ENCODE measurements around the gene RAB7B. TPM values are rescaled to one million over a fixed set of nuclear protein-coding genes. Genes with fewer than 3 reads are reported as not detected.

Gene RAB7B
- total RNA-seq, 2 donors from 2014 or later, result 0.78 TPM; not detected in 1

GRCh38 chr1:205936311-205936710 lies 66.9 kb downstream of the RAB7B start:
- Histone ChIP-seq H3K4me3 (no peak overlapping the region), H3K4me1 (peaks cover 45% of the 10 kb centered on the region), H3K27ac (peak overlapping the region in 1 of 4 donors; percentile 21), H3K9me3 (no peaks in the 10 kb centered on the region), H3K27me3 (no peaks in the 10 kb centered on the region), H3K36me3 (replicated peaks in 1 of 2; ENCODE audit: insufficient read depth in 1 of 2, low read depth in 2 of 2) (no peaks in the 10 kb centered on the region)
- no peak for ATAC-seq
- no peak for DNase-seq
- intact Hi-C loops (cut with DNase I), result no loop called here
- TF ChIP-seq CTCF (IDR thresholded peaks at IDR 0.05) (no peak), POLR2A (IDR thresholded peaks at IDR 0.05) (no peak)
- WGBS, 2 donors, result 77 to 80% methylated on average over 6 of the region's 6 CpGs

- WGBS, 2 donors, result 73 to 86% methylated on average over 8 of the region's 8 CpGs
- Histone ChIP-seq H3K9me3 (no peaks in the 10 kb centered on the region), H3K4me3 (no peak overlapping the region), H3K27ac (no peak overlapping the region), H3K4me1 (peaks cover 44% of the 10 kb centered on the region), H3K36me3 (replicated peaks in 1 of 2; ENCODE audit: insufficient read depth in 1 of 2, low read depth in 2 of 2) (no peaks in the 10 kb centered on the region), H3K27me3 (no peaks in the 10 kb centered on the region)
- intact Hi-C loops (cut with DNase I), result no loop called here
- TF ChIP-seq POLR2A (IDR thresholded peaks at IDR 0.05), result no peak
- no peak for TF ChIP-seq CTCF (IDR thresholded peaks at IDR 0.05)
- DNase-seq (no peak), ATAC-seq (no peak)
Observed at GRCh38 chr1:205935869-205936268, 67.3 kb downstream of the RAB7B start.

GRCh38 chr1:205934788-205935187 lies 68.4 kb downstream of the RAB7B start:
- Histone ChIP-seq H3K4me1 (peaks cover 35% of the 10 kb centered on the region), H3K36me3 (replicated peaks in 1 of 2; ENCODE audit: insufficient read depth in 1 of 2, low read depth in 2 of 2) (no peaks in the 10 kb centered on the region), H3K9me3 (no peaks in the 10 kb centered on the region), H3K27ac (peak overlapping the region in 3 of 4 donors; percentile 57 to 77 (median 68)), H3K27me3 (no peaks in the 10 kb centered on the region), H3K4me3 (no peak overlapping the region)
- ATAC-seq, result peak; percentile 14
- 75 to 80% methylated on average over 7 of the region's 7 CpGs for WGBS, 2 donors
- peak in 1 of 4 donors; percentile 29 for DNase-seq
- TF ChIP-seq POLR2A (IDR thresholded peaks at IDR 0.05) (no peak), CTCF (IDR thresholded peaks at IDR 0.05) (no peak)
- intact Hi-C loops (cut with DNase I), result no loop called here

- H3K27me3 ChIP-seq, result no peaks in the 10 kb centered on the region
- 58 to 67% methylated on average over 7 of the region's 7 CpGs for WGBS, 2 donors
- H3K9me3 ChIP-seq, result no peaks in the 10 kb centered on the region
- peak overlapping the region; percentile 50 to 77 (median 62) for H3K27ac ChIP-seq
- intact Hi-C loops (cut with DNase I), result no loop called here
- H3K4me3 ChIP-seq, result no peak overlapping the region
- ATAC-seq (peak; percentile 74), DNase-seq (peak; percentile 39 to 73 (median 51))
- H3K36me3 ChIP-seq (replicated peaks in 1 of 2; ENCODE audit: insufficient read depth in 1 of 2, low read depth in 2 of 2), result no peaks in the 10 kb centered on the region
- TF ChIP-seq CTCF (IDR thresholded peaks at IDR 0.05), result no peak
- no peak for TF ChIP-seq POLR2A (IDR thresholded peaks at IDR 0.05)
- peaks cover 26% of the 10 kb centered on the region for H3K4me1 ChIP-seq
Observed at GRCh38 chr1:205933671-205934618, 69.2 kb downstream of the RAB7B start.

Measured in body of pancreas (tissue), 4 donors.